GM23248 (cell line): Measurements from ENCODE around the gene GMPPB. TPM values are rescaled to one million over a fixed set of nuclear protein-coding genes. Genes with fewer than 3 reads are reported as not detected.
"Not testable (repeated sequence)": the region's sequence is repeated elsewhere in the genome, so short reads cannot be mapped to it uniquely, and the experiment has no call there.

ENCODE experiments used
- DNase-seq: peaks from one replicate; pipeline ENCODE4 v3.0.0-alpha.2; 2015
- H2AFZ ChIP-seq: fragments of 200-600 bp; sonication (generic); 2 replicates; pipeline ENCODE4 v1.6.1; 2016; ENCODE audit warnings: antibody characterized with exemption
- H3F3A ChIP-seq: fragments of 200-600 bp; sonication (generic); 2 replicates; pipeline ENCODE4 v1.6.1; 2016; ENCODE audit warnings: mild to moderate bottlenecking, antibody characterized with exemption, mixed run types; ENCODE audit not compliant: insufficient read depth
- H3K27ac ChIP-seq: fragments of 200-600 bp; sonication (generic); 2 replicates; pipeline ENCODE4 v1.5.1; 2016; ENCODE audit warnings: mild to moderate bottlenecking
- H3K27me3 ChIP-seq: fragments of 200-600 bp; sonication (generic); replicated peaks from 2 replicates; pipeline ENCODE4 v1.6.1; 2016; ENCODE audit warnings: mild to moderate bottlenecking; ENCODE audit not compliant: insufficient read depth
- H3K36me3 ChIP-seq: fragments of 200-600 bp; sonication (generic); 2 replicates; pipeline ENCODE4 v1.6.1; 2016; ENCODE audit warnings: low read depth, mild to moderate bottlenecking
- H3K4me1 ChIP-seq: fragments of 200-600 bp; sonication (generic); 2 replicates; pipeline ENCODE4 v1.6.1; 2016; ENCODE audit warnings: mild to moderate bottlenecking; ENCODE audit not compliant: insufficient read depth
- H3K4me2 ChIP-seq: fragments of 200-600 bp; sonication (generic); one replicate; pipeline ENCODE4 v1.6.1; 2016; ENCODE audit warnings: mild to moderate bottlenecking; ENCODE audit not compliant: unreplicated experiment
- H3K4me3 ChIP-seq: fragments of 200-600 bp; sonication (generic); 2 replicates; pipeline ENCODE4 v1.5.1; 2016; ENCODE audit warnings: mild to moderate bottlenecking
- H3K79me2 ChIP-seq: fragments of 200-600 bp; sonication (generic); 2 replicates; pipeline ENCODE4 v1.6.1; 2016; ENCODE audit warnings: mild to moderate bottlenecking; ENCODE audit not compliant: insufficient read depth
- H3K9ac ChIP-seq: fragments of 200-600 bp; sonication (generic); 2 replicates; pipeline ENCODE4 v1.6.1; 2016; ENCODE audit warnings: mild to moderate bottlenecking
- H3K9me2 ChIP-seq: fragments of 200-600 bp; sonication (generic); 2 replicates; pipeline ENCODE4 v1.6.1; 2016; ENCODE audit warnings: mixed run types, mild to moderate bottlenecking, moderate library complexity; ENCODE audit not compliant: insufficient read depth
- H3K9me3 ChIP-seq: fragments of 200-600 bp; sonication (generic); one replicate; pipeline ENCODE4 v1.6.1; 2017; ENCODE audit warnings: low read depth
- H4K20me1 ChIP-seq: fragments of 200-600 bp; sonication (generic); 2 replicates; pipeline ENCODE4 v1.6.0; 2016; ENCODE audit not compliant: insufficient read depth
- EZH2 ChIP-seq: fragments of 200-600 bp; sonication (generic); IDR thresholded peaks from 2 replicates; pipeline ENCODE4 v1.6.1; 2018; ENCODE audit warnings: antibody characterized with exemption, mild to moderate bottlenecking; ENCODE audit not compliant: insufficient read depth, poor library complexity, severe bottlenecking
- EZH2phosphoT487 ChIP-seq: fragments of 200-600 bp; sonication (generic); IDR thresholded peaks from 2 replicates; pipeline ENCODE4 v1.6.1; 2018; ENCODE audit warnings: antibody characterized with exemption, moderate library complexity, mild to moderate bottlenecking, low read depth; ENCODE audit not compliant: insufficient read depth
- WGBS, 2 experiments: methylation state at CpG; one replicate each; pipeline ENCODE4 v1.1.6; 2015 to 2017; ENCODE audit warnings: low lambda C conversion rate in 2 of 2, low coverage in 1 of 2; ENCODE audit errors: missing lambda C conversion rate in 2 of 2; 5-methylcytosine and 5-hydroxymethylcytosine counted together
- in situ Hi-C: fragments of 300-500 bp; cut with MboI; formaldehyde crosslinking; loops from 2 replicates; pipeline ENCODE4 v1.15.0; 2020
- polyA plus RNA-seq: library from polyadenylated mRNA; unstranded; fragments of >200 nt; fragmentation: Nextera tagmentation; extraction: Ambion mirVana; gene quantifications from 2 replicates; pipeline ENCODE4 v1.2.1, GENCODE V29; 2016
- total RNA-seq: library from RNA; depleted of rRNA; stranded (reverse); fragments of >200 nt; shearing (Covaris generic); gene quantifications from 2 replicates; pipeline ENCODE4 v1.2.3, GENCODE V29; 2014

GMPPB gene
- total and polyA plus RNA-seq, 2 experiments from 2014 or later: 24.1 to 37.8 TPM

GRCh38 chr3:49685103-49685502, 38.6 kb downstream of the GMPPB start:
- H3K9me2 ChIP-seq, in situ Hi-C loops: not testable (repeated sequence)

GRCh38 chr3:49684453-49684852, 39.3 kb downstream of the GMPPB start:
- H3K79me2 ChIP-seq, H3K27me3 ChIP-seq, H3K4me3 ChIP-seq, H3K9me2 ChIP-seq, H2AFZ ChIP-seq, in situ Hi-C loops, H3K36me3 ChIP-seq, H3F3A ChIP-seq, H3K4me1 ChIP-seq, H3K27ac ChIP-seq, DNase-seq, H3K9ac ChIP-seq, H3K9me3 ChIP-seq, H4K20me1 ChIP-seq, H3K4me2 ChIP-seq: not testable (repeated sequence)
- 92 to 95% methylated on average over 2 of the region's 2 CpGs for WGBS, 2 experiments

More at GRCh38 chr3:49685103-49685502, 38.6 kb downstream of the GMPPB start:
- not testable (repeated sequence) for H2AFZ ChIP-seq, DNase-seq, H3K4me2 ChIP-seq, H3K9ac ChIP-seq, H3K9me3 ChIP-seq, H3K4me1 ChIP-seq, H3K36me3 ChIP-seq, H3K4me3 ChIP-seq, H3F3A ChIP-seq, H3K79me2 ChIP-seq, H3K27ac ChIP-seq, H3K27me3 ChIP-seq, H4K20me1 ChIP-seq
- WGBS, 2 experiments: 92 to 93% methylated on average over 9 to 10 of the region's 10 CpGs

GRCh38 chr3:49683162-49683561, 40.6 kb downstream of the GMPPB start:
- Histone ChIP-seq H3K27ac (no peak overlapping the region), H3F3A (no peaks in the 10 kb centered on the region), H3K9me3 (no peaks in the 10 kb centered on the region), H3K79me2 (no peaks in the 10 kb centered on the region), H3K36me3 (0 out of 2 replicates have a peak, but pooled peaks cover under 1% of the 10 kb centered on the region), H3K4me1 (no peaks in the 10 kb centered on the region), H4K20me1 (no peaks in the 10 kb centered on the region), H3K27me3 (no peaks in the 10 kb centered on the region), H3K9ac (no peak overlapping the region), H3K9me2 (no peaks in the 10 kb centered on the region), H2AFZ (no peak overlapping the region), H3K4me3 (no peak overlapping the region), H3K4me2 (no peak overlapping the region)
- DNase-seq: no peak
- 81 to 85% methylated on average over 6 of the region's 6 CpGs for WGBS, 2 experiments
- no peak for TF ChIP-seq EZH2
- TF ChIP-seq EZH2phosphoT487: no peak
- in situ Hi-C loops: no loop called here

GRCh38 chr3:49681543-49681942, 42.2 kb downstream of the GMPPB start:
- no peak overlapping the region for H3K27ac ChIP-seq
- H3K36me3 ChIP-seq: 0 out of 2 replicates have a peak, but pooled peaks cover 4% of the 10 kb centered on the region
- H3K4me1 ChIP-seq: no peaks in the 10 kb centered on the region
- no peaks in the 10 kb centered on the region for H3K27me3 ChIP-seq
- no peak overlapping the region for H3K9ac ChIP-seq
- TF ChIP-seq EZH2phosphoT487: no peak
- no peak for TF ChIP-seq EZH2
- no peaks in the 10 kb centered on the region for H3K79me2 ChIP-seq
- H3K9me3 ChIP-seq: no peaks in the 10 kb centered on the region
- H3F3A ChIP-seq: no peaks in the 10 kb centered on the region
- H3K4me2 ChIP-seq: no peak overlapping the region
- H3K9me2 ChIP-seq: no peaks in the 10 kb centered on the region
- DNase-seq: no peak
- in situ Hi-C loops: no loop called here
- no peak overlapping the region for H2AFZ ChIP-seq
- whole genome bisulfite sequencing, 2 experiments: 74 to 75% methylated on average over 4 of the region's 4 CpGs
- H4K20me1 ChIP-seq: no peaks in the 10 kb centered on the region
- H3K4me3 ChIP-seq: no peak overlapping the region

- 96 to 100% methylated on average over 2 of the region's 2 CpGs for WGBS, 2 experiments
- Histone ChIP-seq H3K9me2 (no peaks in the 10 kb centered on the region), H4K20me1 (no peaks in the 10 kb centered on the region), H3F3A (no peaks in the 10 kb centered on the region), H3K79me2 (no peaks in the 10 kb centered on the region), H3K4me3 (no peak overlapping the region), H3K27me3 (no peaks in the 10 kb centered on the region), H3K9me3 (no peaks in the 10 kb centered on the region), H3K27ac (no peak overlapping the region), H3K9ac (no peak overlapping the region), H2AFZ (no peak overlapping the region), H3K4me1 (no peaks in the 10 kb centered on the region), H3K4me2 (no peak overlapping the region), H3K36me3 (0 out of 2 replicates have a peak, but pooled peaks cover 4% of the 10 kb centered on the region)
- DNase-seq: no peak
- in situ Hi-C loops: no loop called here
- no peak for TF ChIP-seq EZH2phosphoT487
- no peak for TF ChIP-seq EZH2
These were observed 42.6 kb downstream of the GMPPB start for GRCh38 chr3:49681232-49681522.
